NB4 (cell line): ENCODE data around the gene RGS10.
"Not testable (repeated sequence)": the region's sequence is repeated elsewhere in the genome, so short reads cannot be mapped to it uniquely, and the experiment has no call there.

ENCODE experiments used
- DNase-seq: peaks from one replicate; pipeline ENCODE4 v3.0.0; 2010; ENCODE audit warnings: low read depth
- H3K4me3 ChIP-seq: one replicate; pipeline ENCODE4 v1.5.1; 2011; ENCODE audit warnings: mild to moderate bottlenecking, low read depth, low read length, moderate library complexity
- MYC ChIP-seq: IDR thresholded peaks from 2 replicates; pipeline ENCODE4 v1.6.1; 2011; ENCODE audit warnings: low read depth, low read length
- POLR2A ChIP-seq: IDR thresholded peaks from 2 replicates; pipeline ENCODE4 v1.6.1; 2011; ENCODE audit warnings: mild to moderate bottlenecking; ENCODE audit not compliant: insufficient read length; ENCODE audit errors: extremely low read depth
- TF ChIP-seq, protein P1 (sequence below): IDR thresholded peaks from 2 replicates; pipeline ENCODE4 v1.6.1; 2011; ENCODE audit warnings: low read depth, low read length
- TF ChIP-seq, protein P2 (sequence below): IDR thresholded peaks from one replicate; pipeline ENCODE4 v1.5.1; 2012; ENCODE audit warnings: low read depth, low read length

RGS10 gene

DNA sequence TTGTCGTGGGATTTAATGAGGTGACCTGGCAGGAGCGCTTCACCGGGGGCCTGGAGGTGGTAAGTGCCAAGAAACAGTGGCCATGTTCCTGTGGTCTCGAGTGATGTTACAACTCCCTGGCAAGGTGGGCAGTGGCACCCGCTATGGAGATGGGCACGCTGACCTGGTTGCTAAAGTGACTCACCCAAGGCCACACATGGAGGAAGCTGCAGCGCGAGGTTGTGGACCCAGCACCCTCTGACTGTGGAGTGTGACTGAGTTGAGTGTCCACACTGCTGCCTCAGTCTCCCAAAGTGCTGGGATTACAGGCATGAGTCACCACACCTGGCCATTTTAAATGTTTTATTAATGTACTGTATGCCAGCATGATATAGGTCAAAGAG, 73.2 kb downstream of the RGS10 start:
- TF ChIP-seq, protein P1, sequence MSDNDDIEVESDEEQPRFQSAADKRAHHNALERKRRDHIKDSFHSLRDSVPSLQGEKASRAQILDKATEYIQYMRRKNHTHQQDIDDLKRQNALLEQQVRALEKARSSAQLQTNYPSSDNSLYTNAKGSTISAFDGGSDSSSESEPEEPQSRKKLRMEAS, result no peak
- TF ChIP-seq POLR2A, result no peak

DNA sequence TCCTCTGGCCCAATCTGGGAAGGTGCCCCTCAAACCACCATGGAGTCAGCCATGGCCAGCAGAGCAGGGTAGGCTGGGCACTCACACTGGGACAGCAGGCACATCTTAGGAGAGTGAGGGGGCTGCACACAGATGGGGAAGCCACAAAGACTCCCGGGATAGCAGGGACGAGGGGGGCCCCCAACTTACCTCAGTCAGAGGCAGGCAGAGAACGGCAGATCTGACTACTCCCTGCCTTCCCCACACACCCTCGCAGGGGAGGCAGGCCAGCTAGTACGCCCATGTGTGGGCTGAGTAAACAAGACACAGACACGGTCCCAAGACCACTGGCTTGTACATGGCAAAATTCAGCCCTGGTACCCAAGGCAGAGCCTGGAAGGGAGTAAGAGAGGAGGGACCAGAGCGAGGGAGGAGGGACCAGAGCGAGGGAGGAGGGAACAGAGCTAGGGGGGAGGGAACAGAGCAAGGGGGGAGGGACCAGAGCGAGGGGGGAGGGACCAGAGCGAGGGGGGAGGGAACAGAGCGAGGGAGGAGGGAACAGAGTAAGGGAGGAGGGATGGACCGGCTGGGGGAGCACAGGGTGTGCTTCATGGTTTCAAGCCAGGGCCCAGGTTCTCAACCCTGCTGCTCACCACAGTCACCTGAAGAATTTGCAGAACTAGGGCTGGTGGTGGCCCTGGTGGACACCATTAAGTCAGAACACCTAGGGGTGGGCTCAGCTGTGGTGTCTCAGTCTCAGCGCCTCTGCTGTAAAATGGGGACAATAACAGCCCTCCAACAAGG, 73.8 kb downstream of the RGS10 start:
- TF ChIP-seq MYC, result no peak
- TF ChIP-seq, protein P2, sequence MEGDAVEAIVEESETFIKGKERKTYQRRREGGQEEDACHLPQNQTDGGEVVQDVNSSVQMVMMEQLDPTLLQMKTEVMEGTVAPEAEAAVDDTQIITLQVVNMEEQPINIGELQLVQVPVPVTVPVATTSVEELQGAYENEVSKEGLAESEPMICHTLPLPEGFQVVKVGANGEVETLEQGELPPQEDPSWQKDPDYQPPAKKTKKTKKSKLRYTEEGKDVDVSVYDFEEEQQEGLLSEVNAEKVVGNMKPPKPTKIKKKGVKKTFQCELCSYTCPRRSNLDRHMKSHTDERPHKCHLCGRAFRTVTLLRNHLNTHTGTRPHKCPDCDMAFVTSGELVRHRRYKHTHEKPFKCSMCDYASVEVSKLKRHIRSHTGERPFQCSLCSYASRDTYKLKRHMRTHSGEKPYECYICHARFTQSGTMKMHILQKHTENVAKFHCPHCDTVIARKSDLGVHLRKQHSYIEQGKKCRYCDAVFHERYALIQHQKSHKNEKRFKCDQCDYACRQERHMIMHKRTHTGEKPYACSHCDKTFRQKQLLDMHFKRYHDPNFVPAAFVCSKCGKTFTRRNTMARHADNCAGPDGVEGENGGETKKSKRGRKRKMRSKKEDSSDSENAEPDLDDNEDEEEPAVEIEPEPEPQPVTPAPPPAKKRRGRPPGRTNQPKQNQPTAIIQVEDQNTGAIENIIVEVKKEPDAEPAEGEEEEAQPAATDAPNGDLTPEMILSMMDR, result no peak
- no peak for TF ChIP-seq POLR2A
- TF ChIP-seq, protein P1, result no peak
- no peak for DNase-seq
- H3K4me3 ChIP-seq, result no peak overlapping the region

More for the DNA sequence above, 73.2 kb downstream of the RGS10 start:
- H3K4me3 ChIP-seq, result no peak overlapping the region
- no peak for DNase-seq

DNA sequence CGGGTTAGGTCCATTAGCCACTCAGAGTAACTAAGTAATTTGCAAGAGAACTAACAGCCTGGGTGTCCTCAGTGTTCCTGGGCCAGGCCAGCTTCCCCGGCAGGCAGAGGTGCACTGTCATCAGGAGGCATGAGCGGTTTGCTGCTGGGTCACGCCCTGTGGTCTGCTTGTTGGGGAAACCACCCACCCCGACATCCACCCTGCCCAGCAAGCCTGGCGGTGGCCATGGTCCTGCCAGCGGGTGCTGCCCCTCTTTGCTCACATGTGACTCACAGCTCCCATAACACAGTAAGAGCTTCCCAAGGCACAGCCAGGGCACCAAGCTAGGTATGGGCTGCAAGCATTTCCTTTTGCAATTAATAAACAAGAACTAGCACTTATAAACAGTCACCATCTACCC, 75.9 kb downstream of the RGS10 start:
- TF ChIP-seq MYC (no peak), POLR2A (no peak)
- TF ChIP-seq, protein P2, result no peak
- TF ChIP-seq, protein P1, result no peak
- no peak for DNase-seq
- H3K4me3 ChIP-seq, result no peak overlapping the region

DNA sequence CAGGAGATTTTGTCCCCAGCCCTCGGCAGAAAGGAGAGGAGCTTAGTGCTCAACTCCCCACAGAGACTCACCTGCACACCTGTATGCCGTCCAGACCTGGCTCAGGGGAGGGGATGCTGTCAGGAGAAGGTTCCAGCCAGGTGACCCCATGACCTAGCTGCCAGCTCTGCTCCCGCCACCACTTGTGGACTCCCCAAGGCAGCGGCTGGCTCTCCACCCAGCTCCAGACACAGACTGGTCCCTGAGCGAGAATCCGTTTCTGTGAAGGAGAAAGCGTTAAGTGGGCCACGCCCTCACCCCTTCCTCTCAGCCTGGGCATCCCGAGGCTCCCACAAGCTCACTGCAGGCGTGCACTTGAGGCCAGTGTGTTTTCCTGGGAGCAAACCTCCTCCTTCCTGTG, 76.4 kb downstream of the RGS10 start:
- no peak overlapping the region for H3K4me3 ChIP-seq
- no peak for DNase-seq
- TF ChIP-seq, protein P1, result no peak
- TF ChIP-seq POLR2A (no peak), MYC (no peak)
- TF ChIP-seq, protein P2, result no peak

DNA sequence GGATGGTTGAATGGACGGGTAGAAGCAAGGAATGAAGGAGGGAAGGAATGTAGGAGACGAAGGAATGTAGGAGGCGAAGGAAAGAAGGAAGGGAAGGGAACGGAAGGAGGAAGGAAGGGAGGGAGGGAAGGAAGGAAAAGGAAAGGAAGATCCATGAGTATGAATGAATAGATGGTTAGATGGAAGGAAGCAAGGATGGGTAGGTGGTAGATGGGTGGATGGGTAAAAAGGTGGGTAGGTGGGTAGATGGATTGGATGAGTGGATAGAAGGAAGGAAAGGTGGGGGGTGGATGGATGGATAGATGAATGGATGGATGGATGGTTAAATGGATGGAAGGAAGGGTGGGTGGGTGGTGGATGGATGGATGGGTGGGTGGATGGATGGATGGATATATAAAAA, 77.4 kb downstream of the RGS10 start:
- no peak for DNase-seq
- TF ChIP-seq, protein P2, result no peak
- TF ChIP-seq MYC (no peak), POLR2A (no peak)
- TF ChIP-seq, protein P1, result no peak
- H3K4me3 ChIP-seq, result no peak overlapping the region

DNA sequence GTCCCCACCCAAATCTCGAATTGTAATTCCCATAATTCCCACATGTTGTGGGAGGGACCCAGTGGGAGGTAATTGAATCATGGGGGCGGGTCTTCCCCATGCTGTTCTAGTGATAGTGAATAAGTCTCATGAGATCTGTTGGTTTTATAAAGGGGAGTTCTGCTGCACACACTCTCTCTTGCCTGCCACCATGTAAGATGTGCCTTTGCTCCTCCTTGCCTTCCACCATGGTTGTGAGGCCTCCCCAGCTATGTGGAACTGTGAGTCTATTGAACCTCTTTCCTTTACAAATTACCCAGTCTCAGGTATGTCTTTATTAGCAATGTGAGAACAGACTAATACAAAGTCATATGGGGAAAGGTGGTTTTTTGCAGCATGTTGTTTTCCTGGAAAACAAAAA, 79.3 kb downstream of the RGS10 start:
- not testable (repeated sequence) for H3K4me3 ChIP-seq, DNase-seq

DNA sequence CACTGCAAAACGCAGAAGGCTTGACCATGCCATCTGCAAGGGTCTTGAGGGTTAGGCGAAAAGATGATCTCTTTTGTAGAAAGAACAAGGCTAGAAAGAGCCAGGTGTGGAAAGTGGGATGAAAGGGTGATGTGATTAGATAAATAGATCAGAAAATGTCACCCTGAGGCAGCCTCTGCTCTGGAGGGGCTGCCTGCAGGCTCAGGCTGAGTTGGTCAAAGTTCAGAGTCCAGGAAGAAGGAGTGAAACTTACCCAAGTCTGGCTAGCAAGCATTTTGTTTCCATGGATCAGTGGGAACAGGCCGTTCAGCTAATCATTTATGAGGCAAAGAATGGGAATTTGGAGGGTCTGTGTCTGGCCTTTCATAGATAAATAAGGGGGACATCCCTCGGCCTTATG, 79.7 kb downstream of the RGS10 start:
- no peak for DNase-seq
- no peak overlapping the region for H3K4me3 ChIP-seq
- no peak for TF ChIP-seq POLR2A
- TF ChIP-seq, protein P1, result no peak
- no peak for TF ChIP-seq MYC
- TF ChIP-seq, protein P2, result no peak
